Activated CD4-positive, alpha-beta T cell treated with anti-CD3 and anti-CD28 coated beads, Interleukin-10, Interleukin-2, amounts not matched to agents 100 ng/mL and 50 ng/mL, durations not matched to agents 16 hours and 8 hours (primary cell): ENCODE results near the gene KCNJ6.

Source experiments
- DNase-seq: peaks from one replicate; pipeline ENCODE4 v3.0.0-alpha.2; 2020

KCNJ6 gene

GRCh38 chr21:37903396-37903795 is 12.9 kb downstream of the KCNJ6 start:
- DNase-seq: no peak

- no peak for DNase-seq
These were observed 17.1 kb downstream of the KCNJ6 start for GRCh38 chr21:37899146-37899545.

- no peak for DNase-seq
These were observed 19.5 kb downstream of the KCNJ6 start for GRCh38 chr21:37896788-37897187.

GRCh38 chr21:37891972-37892371 is 24.3 kb downstream of the KCNJ6 start:
- DNase-seq: no peak

- no peak for DNase-seq
These were observed 27.6 kb downstream of the KCNJ6 start for GRCh38 chr21:37888659-37889058.

GRCh38 chr21:37886726-37887299 is 29.4 kb downstream of the KCNJ6 start:
- no peak for DNase-seq

- DNase-seq: no peak
These were observed 30.1 kb downstream of the KCNJ6 start for GRCh38 chr21:37886120-37886519.

GRCh38 chr21:37878946-37879660 is 37.2 kb downstream of the KCNJ6 start:
- DNase-seq: no peak

- DNase-seq: peak; percentile 38
These were observed 38.2 kb downstream of the KCNJ6 start for GRCh38 chr21:37877888-37878684.

- no peak for DNase-seq
These were observed 39.1 kb downstream of the KCNJ6 start for GRCh38 chr21:37877171-37877570.

GRCh38 chr21:37876561-37876960 is 39.7 kb downstream of the KCNJ6 start:
- DNase-seq: no peak

- no peak for DNase-seq
These were observed 41.1 kb downstream of the KCNJ6 start for GRCh38 chr21:37874904-37875780.

- no peak for DNase-seq
These were observed 41.8 kb downstream of the KCNJ6 start for GRCh38 chr21:37874481-37874880.

GRCh38 chr21:37873655-37874054 is 42.6 kb downstream of the KCNJ6 start:
- no peak for DNase-seq

GRCh38 chr21:37871121-37871862 is 45.0 kb downstream of the KCNJ6 start:
- no peak for DNase-seq

- DNase-seq: no peak
These were observed 46.0 kb downstream of the KCNJ6 start for GRCh38 chr21:37870221-37870620.

GRCh38 chr21:37869661-37870060 is 46.6 kb downstream of the KCNJ6 start:
- no peak for DNase-seq

- DNase-seq: no peak
These were observed 47.6 kb downstream of the KCNJ6 start for GRCh38 chr21:37868446-37869295.

GRCh38 chr21:37866027-37866426 is 50.2 kb downstream of the KCNJ6 start:
- DNase-seq: no peak

- DNase-seq: no peak
These were observed 51.1 kb downstream of the KCNJ6 start for GRCh38 chr21:37865156-37865555.

- peak; percentile 38 for DNase-seq
These were observed 52.4 kb downstream of the KCNJ6 start for GRCh38 chr21:37863842-37864241.
